NCI-H2107 treated with DMSO at 0.1 percent for 48 hours (cell line): ENCODE results near the gene SLC9A6.
"Not testable (repeated sequence)": the region's sequence is repeated elsewhere in the genome, so short reads cannot be mapped to it uniquely, and the experiment has no call there.

Experiments used
- DNase-seq: peaks from one replicate; lab custom pipeline; 2025; ENCODE audit not compliant: unreplicated experiment; lab: John Stamatoyannopoulos, UW

The SLC9A6 gene

DNA sequence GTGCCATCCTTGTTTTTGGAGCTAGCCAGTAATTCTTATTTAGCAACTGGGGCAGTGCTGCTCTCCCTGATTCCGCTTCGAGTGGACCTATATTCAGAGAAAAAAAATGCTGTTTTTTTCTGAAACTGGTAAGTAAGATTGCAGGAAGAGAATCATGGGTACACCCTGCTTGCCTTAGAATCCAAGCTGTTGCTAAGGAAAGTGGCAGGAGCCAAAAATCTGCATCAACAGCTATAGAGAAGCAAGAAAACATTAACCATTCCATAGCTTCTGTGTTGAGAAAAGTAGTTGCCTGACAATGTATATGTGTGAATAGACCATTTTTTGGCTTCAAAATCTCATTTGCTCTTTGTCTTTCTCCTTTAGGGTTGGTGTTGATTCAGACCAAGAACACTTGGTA is 44.5 kb downstream of the SLC9A6 start:
- DNase-seq: no peak

DNA sequence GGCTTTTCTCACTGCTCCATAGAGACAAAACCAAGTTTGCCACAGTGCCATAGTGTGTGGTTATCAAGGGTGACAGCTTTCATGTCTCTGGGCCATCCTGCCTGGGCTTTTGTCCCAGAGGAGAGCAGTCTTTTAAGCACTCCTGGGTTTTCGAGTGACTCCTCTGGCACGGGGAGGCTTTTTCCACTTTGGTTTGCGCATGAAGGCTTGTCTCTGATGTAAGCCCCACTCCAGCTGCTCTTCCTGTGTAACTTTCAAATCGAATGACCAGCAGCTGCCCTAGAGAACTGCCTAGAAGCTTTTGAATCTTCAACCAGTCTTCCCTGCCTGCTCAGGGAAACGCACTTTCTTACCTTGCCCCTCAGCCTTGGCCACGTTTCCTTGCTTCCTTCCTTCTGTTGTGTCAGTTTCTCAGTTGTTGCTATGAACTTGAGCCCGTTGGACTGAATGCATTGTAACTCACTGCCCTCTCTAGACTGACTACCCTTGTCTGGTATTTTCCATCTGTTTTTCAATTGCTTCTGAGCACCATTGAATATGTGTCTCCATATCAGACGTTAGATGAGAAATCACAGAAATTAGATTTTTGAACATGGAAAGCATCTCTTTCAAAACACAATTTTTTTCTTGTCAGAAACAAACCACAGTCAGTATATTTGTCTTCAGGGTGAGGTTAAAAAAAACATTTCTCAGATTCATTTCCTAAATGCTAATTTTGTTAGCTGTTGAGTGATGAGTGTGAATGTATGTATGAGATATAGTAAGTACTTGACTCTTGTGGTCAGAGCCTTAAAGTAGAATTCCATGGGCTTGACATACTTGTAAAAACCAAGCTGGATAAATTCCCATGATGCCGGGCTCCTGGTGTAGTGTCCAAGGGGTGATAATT is 45.3 kb downstream of the SLC9A6 start:
- no peak for DNase-seq

DNA sequence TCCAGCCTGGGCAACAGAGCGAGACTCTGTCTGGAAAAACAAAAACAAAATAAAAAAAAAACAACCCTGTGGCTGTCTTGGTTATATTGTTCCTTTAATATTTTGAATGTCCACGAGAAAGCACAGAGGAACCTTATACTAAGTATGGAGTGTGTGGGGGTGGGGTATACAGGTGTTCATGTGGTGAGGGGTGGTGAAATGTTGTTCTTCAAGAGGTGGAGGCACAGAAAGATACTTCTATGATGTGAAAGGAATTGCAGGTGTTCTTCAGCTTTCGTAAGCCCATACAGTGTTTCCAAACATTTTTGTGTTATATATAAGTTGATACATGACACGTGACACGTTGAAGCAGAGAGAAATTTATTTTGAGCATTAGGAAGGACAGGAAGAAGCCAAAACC is 46.4 kb downstream of the SLC9A6 start:
- no peak for DNase-seq

DNA sequence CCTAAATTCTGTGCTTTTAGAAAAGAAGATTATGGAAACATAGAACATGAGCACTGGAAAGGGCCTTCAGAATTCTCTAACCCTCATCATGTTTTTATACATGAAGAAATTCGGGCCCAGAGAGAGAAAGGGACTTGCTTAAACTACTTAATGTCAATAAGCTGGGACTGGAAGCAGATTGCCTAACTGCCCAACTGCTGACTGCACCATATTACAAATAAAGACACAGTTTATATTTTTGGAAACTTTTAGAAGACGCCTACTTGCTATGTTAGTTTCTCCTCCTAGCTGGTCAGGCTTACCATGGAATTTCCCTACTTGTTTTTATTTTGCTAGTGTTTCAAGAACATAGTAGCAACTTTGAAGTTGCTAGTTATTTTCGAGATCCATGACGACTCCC is 47.1 kb downstream of the SLC9A6 start:
- no peak for DNase-seq

DNA sequence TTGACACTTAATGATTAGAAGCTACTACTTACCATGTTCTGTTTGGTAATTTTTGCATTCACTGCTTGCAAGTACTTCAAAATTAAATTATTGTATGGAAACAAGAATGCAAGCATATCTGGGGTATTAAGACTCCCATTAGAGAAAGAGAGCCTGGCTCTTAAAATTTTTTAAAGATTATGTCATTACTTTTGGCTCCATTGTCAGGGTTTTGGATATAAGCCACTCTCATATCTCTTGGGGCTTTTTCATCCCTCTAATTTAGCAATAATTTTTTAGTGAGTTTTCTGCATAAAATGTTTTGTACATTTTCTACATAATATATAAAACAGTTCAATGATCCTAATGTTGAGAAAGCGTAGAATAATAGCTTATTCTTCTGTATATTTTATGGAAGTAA is 49.4 kb downstream of the SLC9A6 start:
- DNase-seq: no peak

DNA sequence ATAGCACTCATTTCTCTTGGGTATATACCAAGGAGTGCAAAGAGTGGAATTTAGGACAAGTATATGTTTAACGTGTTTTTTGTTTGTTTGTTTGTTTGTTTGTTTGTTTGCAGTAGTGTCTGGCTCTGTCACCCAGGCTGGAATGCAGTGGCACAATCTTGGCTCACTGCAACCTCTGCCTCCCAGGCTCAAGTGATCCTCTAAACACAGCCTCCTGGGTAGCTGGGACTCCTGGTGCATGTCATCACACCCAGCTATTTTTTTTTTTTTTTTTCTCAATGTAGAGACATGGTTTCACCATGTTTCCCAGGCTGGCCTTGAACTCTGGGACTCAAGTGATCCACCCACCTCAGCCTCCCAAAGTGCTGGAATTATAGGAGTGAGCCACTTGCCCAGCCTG is 50.4 kb downstream of the SLC9A6 start:
- DNase-seq: no peak

DNA sequence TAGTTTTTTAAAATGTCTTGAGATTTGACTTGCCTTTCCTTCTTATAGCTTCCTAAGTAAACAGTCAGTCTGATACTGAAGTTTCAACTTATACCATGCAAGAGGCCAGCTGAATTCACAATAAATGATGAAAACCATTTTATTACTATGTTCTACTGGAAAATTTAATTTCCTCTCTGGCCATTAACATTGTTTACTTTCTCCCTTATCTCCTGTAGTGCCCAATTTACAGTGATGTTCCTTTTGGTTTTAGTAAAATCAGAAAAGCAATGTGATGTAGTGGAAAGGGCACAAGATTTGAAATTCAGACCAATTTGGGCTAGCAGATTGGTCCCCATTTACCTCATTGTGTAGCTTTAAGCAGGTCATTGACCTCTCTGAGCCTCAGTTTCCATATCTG is 54.2 kb downstream of the SLC9A6 start:
- DNase-seq: no peak

DNA sequence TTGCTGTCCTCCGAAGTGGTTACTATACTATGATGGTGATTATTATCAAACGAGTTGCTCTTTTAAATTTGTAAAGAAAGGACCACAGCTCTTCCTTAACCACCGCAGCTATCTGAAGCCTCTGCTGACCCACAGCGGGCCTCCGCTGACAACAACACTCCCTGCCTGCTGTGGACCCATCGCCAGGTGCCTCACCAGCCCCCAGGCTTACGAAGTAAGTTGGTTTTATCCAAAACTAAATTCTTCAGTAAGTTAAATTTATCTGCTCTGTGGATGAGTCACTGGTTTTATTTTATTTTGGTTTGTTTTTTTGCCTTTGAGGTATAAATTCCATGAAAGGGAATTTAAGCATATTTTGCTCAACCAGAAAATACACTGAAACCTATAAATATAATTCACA is 54.7 kb downstream of the SLC9A6 start:
- no peak for DNase-seq

DNA sequence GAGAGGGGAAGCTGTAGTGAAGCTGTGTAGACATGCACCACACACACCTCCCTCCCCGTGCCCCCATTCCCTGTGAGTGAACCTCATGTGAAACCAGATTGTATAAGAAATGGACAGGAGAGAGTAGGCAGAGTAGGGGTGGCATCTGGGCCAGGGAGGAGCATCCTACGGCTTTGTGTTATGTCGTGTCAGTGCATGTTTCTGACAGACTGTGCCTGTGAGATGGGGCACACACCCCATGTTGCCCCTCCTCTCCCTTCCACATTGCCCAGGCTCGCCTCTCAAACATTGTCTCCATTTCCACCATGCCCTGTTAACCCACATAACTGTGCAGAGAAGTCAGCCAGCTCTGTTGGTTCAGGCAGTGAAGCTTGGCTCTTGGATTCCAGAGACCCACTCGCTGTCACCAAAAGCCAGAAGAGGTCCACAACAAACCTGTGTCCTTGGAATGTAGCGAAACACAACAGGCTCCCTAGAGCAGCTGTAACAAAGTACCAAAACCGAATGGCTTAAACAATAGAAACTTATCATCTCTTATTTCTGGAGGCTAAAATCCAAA is 56.1 kb downstream of the SLC9A6 start:
- DNase-seq: no peak

DNA sequence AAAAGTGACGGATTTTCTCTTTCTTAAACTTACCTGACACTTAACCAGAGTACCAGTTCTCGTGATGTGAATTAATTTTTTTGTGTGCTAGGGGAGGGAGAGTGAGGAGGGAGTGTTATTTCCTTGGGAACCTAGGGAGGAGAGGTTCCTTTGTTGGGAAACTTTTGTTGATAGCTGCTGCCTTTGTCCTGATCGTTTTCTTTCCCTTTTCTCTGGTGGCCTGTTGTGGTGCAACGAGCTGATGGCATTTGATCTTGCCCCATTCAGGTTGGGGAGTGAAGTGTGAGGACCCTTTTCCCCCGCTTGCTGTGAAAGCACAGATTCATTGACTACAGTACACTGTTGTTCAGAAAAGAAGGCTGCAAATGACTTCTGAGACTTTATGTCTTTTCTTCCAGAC is 59.8 kb downstream of the SLC9A6 start:
- no peak for DNase-seq

DNA sequence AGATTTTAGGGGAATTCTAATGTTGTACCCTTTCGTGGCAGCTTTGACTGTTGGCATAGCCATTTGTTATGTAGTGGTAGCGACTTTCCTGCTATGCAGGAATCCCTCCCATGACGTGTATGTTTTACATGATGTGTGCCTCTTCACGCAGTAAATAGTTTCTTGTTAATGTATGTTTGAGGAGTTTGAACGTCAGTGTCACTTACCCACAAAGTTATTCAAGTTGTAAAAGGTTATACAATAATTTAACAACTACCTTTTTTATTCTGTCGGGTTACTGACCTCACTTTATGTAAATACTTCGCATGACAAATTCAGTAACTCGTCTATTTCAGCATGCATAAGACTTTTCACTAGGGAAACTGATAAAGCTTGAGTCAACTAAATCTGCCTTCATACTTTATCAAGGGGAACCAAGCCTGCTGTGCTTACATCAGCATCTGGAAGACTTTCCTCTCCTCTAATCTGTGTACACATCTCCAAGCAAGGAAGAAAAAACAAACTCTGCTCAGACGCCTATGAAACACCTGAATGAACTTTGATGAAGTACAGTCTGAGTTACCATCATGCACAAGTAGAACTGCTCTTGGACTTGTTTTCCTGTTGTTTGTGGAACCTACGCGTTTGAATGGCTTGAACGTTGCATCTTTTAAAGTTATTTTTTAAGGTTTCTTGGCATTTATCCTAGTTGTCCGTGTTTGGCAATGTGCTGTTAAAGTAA is 61.2 kb downstream of the SLC9A6 start:
- no peak for DNase-seq

DNA sequence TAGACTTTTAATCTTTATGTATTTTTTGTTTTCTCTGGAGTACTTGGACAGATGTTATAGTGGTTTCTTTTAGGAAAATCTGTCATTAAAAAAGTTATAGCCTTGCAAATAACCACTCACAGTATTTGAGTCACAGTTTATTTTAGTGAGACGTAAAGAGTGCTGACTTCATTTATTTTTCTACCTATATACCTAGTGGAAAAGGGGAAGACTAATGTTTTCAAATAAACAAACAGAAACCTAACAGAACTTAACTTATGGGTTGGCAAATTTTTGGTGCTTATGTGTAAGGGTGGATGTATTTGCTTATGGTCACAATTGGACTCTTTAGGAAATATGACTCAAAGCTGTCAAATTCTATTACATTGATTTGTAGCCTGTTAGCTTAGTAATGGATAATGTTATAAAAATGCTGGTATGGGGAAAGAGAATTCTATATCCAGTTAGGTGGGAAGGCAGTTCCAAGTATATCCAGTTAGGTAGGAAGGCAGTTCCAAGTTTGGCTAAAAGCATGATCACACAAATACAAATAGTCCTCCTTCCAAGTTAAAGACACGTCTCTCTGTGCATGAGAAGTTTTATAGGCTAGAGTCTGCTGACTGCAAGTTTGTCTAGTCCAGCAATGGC is 61.9 kb downstream of the SLC9A6 start:
- no peak for DNase-seq

DNA sequence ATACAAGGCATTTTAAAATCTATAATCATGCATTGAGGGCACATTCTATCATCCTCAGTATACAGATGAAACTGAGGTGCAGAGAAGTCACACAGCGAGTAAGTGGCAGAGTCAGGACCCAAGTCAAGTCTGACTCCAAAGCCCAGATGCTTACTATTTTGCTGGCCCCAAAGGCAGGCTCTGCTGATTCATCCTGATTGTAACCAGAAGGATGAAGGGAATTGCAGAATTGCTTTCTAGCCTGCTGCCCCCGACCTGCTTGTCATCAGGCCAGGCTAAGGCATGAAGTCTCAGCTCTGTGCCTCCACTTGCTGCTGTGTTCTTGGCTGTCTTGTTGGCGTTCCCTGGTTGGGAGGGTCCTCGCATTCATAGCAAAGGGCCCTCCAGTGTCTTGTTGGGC is 62.7 kb downstream of the SLC9A6 start:
- no peak for DNase-seq

DNA sequence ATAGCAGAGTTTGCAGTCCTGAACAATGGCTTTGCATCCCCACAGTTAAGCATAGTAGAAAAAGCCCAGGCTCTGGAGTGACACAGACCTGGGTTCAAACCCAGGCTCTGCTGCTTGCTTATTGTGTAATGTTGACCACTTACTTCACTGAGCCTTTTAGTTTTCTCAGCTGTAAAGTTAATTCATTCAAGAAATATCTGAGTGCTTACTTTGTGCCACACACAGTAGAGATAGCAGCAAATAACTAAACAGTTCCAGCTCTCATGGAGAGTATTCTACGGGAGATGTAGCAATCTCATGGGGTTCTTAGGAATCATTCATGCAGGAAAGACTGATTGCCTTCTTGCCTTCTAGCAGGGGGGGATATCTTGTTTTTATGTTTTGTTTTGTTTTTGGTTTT is 63.2 kb downstream of the SLC9A6 start:
- no peak for DNase-seq

DNA sequence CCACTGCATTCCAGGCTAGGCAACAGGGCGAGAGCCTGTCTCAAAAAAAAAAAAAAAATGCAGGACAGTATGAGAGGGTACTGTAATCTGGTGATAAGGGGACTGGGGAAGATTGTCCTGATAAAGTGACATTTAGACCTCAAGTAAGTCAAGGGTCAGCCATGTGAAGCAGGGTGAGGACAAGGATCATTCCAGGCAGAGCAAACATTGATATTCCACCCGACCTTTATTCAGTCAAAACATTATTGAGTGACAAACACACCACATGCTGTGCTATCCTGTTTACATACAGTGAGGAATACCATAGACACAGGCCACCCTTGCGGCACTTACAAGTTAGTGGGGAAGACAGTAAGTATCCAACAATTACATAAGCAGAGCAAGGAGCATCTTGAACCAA is 64.4 kb downstream of the SLC9A6 start:
- no peak for DNase-seq

DNA sequence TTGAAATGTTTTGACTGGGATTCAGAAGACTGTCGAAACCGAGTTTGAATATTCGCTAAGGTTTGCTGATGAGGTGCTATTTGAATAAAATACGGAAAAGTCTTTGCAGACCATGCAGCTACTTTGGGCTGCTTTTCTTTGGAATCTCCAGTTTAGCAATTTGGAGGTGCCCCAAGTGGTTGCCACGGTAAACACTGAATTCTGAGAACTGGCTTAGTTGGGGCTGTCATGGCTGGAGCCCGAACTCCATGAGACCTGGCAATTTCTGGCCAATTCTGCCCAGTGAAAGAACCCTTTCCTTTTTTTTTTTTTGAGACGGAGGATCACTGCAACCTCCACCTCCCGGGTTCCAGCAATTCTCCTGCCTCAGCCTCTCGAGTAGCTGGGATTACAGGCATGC is 65.6 kb downstream of the SLC9A6 start:
- not testable (repeated sequence) for DNase-seq

DNA sequence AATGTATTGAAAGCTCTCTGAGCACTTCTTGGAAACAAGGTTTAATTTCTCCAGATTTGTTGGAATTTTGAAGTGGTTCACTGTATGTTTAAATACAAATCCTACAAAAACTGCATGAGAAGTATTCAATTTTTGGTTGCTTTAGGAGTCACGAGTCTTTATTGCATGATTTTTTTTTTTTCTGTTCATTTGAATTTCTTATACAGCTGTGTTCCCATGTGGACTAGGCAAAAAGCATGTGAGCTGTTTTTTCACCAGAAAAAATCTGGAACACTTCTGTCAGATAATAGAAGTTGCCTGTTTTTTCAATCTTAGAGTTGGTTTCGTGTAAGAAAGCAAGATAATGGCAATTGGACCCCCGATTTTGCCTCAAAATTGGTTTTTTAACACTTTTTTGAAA is 66.4 kb downstream of the SLC9A6 start:
- no peak for DNase-seq

DNA sequence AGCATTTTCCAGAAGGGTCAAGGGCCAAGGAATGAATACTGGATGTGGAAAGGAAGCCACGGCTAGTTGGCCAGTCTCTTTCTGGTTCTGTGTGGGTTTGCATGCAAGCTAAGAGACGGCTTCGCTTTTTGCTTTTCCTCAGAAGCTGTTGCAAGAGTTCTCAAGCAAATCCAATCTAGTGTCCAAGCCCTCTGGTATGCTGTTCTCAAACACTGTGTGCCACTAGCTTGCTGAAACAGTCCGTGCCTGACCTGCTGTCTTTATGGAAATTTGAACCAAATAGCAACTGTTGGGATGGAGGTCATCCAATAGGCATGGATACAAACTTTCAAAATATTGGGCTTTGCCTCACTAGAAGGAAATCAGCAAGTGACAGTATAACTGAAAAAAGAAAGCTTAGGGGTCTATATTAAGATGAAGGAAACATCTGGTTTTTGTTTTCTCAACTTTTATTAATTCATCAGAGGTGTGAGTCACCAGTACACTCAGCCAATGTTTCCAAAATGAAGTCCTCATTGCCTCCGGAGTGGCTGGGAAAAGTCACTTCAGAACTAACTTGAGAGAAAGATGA is 70.5 kb downstream of the SLC9A6 start:
- no peak for DNase-seq

DNA sequence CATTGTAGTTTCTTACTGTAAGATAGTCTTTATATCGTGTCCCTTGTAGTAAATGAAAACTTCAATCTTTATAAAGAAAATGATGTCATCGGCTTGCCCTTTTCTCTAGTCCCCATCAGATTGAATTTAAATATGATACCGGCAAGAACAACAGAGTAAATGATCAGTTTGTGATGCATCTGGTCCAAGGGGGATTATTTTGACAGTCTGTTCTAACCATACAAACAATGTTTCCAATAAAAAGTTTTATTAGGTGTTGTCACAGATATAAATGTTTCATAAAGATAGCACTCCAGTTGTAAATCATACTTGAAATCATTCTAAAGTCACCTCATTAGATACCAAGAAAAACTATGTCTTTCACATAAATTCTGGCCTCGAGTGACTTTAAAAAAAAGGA is 72.3 kb downstream of the SLC9A6 start:
- DNase-seq: no peak

DNA sequence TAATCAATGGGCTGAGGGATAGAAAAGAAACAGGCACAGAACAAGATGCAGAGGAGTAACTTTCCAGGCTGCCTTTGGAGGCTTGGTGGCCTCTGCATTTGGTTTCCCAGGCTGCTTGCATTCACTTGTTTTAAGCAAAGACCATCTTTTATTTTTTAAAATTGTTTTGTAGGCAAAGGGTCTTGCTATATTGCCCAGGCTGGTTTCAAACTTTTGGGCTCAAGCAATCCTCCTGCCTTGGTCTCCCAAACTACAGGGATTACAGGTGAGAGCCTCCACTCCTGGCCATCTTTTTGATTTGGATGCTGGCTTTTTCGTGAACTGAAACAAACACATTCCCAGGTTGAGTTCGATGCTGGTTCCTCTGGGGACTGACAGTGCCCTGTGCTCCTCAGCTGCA is 74.1 kb downstream of the SLC9A6 start:
- no peak for DNase-seq

DNA sequence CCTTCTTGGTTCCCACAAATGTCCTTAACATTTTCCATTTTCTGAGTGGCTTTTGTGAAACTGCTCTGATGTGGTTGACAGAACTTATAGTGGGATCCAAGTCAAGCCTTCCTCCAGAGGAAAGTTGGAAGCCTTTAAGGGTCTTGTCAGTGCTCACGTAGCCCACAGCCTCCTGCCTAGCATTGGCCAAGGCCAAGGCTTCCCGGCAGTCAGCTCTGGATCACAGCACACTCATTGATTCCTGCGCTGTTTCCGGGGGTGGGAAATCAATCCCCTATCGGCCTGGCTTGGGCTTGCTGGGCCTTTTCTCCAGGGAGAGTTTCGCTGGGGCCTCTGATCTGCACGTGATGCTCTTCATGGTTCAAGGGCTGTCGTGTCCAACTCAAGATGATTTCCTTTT is 76.1 kb downstream of the SLC9A6 start:
- DNase-seq: no peak
